SK-N-MC (cell line): Measurements from ENCODE around the gene LONP2.

Experiments
- EZH2 ChIP-seq: fragments of 200-600 bp; sonication (generic); IDR thresholded peaks from one replicate; pipeline ENCODE4 v1.6.1; 2017; ENCODE audit warnings: antibody characterized with exemption
- FOXP2 ChIP-seq: optimal IDR thresholded peaks from 2 replicates; pipeline ENCODE3; 2011; ENCODE audit warnings: mild to moderate bottlenecking, moderate library complexity; ENCODE audit not compliant: insufficient read depth; ENCODE audit errors: extremely low read length, control extremely low read depth
- POLR2AphosphoS5 ChIP-seq: IDR thresholded peaks from 2 replicates; pipeline ENCODE4 v1.6.1; 2012; ENCODE audit warnings: mild to moderate bottlenecking, low read depth, low read length, borderline replicate concordance

GRCh38 chr16:48201515-48202201 is 42.4 kb upstream of the LONP2 start:
- no peak for TF ChIP-seq EZH2
- no peak for TF ChIP-seq POLR2AphosphoS5
- no peak for TF ChIP-seq FOXP2
